ENCODE results near the gene ELP5.

ELP5 gene

GRCh38 chr17:7290166-7290565 is 38.2 kb downstream of the ELP5 start:
- DNase-seq, result no peak

GRCh38 chr17:7290685-7291084 is 38.7 kb downstream of the ELP5 start:
- DNase-seq, result no peak

GRCh38 chr17:7292194-7292593 is 40.2 kb downstream of the ELP5 start:
- DNase-seq, result no peak

GRCh38 chr17:7292729-7293128 is 40.7 kb downstream of the ELP5 start:
- no peak for DNase-seq

- DNase-seq, result no peak
Observed at GRCh38 chr17:7293159-7293558, 41.1 kb downstream of the ELP5 start.

DNA sequence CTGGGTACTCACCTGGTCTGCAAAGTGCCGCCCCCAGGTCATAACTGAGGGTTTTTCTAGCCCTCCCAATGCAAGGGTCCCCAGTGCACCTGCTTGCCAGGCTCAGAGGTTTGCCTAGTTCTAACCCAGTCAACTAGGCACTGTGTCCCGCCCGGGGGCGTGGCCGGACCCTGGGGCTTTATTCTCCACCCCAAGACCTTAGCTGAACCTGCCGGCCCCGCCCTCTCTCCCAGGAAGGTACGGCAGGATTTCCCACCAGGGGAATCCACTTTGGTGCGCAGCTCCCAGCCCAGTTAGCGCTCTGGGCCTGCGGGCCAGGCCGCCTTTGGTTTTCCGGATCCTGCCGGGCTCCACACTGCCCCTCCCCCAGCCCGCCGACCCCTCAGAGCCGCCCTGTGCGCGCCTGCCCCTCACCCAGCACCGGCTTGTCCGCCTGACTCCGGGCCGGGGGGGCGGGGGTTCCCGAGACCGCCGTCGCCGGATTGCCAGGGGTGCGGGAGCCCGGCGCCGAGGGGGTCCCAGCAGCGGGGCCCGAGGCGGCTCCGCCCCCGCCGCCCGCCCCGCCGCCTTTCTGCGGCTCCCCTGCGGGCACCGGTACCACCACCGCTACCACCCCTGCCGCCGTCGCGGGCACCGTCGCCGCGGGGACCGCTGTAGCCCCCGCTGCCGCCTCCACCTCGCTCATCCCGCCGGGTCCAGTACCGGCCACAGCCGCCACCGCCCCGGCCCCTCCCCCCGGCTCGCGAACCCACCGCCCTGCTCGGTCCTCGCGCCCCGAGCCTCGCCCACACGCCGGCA is 42.0 kb downstream of the ELP5 start:
- DNase-seq, result peak; percentile 87

DNA sequence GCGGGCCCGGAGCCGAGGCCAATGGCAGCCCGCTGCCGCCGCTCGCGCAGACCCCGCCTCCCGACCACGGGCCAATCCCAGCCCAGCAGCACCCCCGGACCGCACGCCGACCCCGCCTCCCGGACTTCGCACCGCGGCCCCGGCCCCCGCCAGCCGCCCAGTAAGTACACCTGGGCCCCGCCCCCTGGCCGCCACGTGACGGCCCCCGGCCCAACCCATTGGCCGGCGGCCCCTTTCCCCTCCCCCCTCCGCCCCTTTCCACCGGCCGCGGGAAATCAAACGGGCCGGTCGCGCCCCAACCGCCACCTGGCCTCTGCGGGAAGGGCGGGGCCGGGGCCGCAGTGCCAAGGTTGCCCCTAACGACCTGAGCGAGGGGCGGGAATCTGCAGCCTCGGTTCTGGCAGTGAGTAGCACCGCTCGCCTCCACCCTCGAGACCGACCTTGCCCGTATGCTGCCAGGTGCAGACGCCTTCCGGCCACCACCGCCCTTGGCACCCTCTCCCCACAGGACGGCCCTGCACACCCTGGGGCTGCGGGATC is 42.7 kb downstream of the ELP5 start, which contains the start of gene YBX2:
Gene YBX2 (minus strand): TSS at position 26 of the 540 bp plus-strand sequence. CDS start 139 bp downstream, outside the sequence.
- DNase-seq, result peak; percentile 94

DNA sequence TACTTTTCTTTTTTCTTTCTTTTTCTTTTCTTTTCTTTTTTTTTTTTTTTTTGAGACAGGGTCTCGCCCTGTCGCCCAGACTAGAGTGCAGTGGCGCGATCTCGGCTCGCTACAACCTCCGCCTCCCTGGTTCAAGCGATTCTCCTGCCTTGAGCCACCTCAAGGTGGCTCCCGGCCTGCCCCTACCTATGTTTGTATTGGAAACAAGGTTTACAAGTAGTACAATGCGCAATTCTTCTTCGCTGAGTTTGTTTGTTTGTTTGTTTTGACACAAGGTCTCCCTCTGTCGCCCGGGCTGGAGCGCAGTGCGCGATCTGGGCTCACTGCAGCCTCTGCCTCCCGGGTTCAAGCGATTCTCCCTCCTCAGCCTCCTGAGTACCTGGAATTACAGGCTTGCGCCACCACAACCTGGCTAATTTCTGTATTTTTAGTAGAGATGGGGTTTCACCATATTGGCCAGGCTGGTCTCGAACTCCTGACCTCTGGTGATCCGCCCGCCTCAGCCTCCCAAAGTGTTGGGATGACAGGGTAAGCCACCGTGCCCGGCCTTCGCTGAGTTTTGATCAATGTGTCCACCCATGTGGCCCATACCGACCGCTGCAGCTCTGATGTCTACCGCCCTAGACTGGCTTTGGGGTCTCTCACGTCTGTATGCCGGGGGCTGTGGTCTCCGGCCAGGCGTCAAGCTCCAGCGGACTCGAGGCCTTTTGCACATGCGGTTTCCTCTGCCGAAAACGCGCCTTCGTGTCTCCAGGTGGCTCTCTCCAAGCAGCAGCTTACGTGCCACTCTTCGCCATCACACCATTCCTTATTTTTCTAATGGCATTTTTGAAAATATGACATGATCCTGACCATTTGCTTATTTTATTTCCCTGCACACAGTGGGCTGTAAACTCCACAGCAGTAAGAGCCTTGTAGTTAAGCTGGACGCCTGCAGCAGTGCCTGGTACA is 43.5 kb downstream of the ELP5 start:
- DNase-seq, result no peak

DNA sequence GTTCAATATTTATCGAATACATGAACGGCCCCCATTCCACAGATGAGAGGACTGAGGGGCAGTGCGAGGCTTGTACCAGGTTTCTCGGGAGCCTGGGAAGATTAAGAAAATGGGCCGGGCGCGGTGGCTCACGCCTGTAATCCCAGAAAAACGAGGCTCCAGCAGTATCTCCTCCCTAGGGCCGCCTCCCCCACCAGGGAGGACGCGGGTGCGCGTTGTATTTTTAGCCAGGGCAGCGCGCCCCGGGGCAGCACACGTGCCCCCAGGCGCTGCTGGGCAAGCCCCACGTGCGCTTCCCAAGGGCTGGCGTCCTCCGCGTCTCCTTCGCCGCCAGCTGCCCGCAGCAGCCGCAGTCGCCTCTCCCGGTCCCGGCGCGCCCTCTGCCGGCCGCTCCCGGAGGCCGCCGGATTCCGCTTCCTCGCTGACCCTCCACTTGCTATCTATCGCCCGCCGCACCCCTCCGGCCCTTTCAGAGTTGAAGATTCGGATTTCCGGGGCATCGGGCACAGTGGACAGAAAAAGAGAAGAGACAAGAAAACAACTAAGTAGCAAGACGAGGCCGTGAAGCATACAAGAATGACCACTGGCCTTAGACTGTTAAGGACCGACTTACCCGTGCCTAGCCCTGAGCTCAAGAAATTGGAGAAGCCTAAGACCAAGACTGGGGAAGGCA is 44.3 kb downstream of the ELP5 start:
- DNase-seq, result peak; percentile 94

- no peak for DNase-seq
Observed at GRCh38 chr17:7304179-7304578, 52.2 kb downstream of the ELP5 start.

DNA sequence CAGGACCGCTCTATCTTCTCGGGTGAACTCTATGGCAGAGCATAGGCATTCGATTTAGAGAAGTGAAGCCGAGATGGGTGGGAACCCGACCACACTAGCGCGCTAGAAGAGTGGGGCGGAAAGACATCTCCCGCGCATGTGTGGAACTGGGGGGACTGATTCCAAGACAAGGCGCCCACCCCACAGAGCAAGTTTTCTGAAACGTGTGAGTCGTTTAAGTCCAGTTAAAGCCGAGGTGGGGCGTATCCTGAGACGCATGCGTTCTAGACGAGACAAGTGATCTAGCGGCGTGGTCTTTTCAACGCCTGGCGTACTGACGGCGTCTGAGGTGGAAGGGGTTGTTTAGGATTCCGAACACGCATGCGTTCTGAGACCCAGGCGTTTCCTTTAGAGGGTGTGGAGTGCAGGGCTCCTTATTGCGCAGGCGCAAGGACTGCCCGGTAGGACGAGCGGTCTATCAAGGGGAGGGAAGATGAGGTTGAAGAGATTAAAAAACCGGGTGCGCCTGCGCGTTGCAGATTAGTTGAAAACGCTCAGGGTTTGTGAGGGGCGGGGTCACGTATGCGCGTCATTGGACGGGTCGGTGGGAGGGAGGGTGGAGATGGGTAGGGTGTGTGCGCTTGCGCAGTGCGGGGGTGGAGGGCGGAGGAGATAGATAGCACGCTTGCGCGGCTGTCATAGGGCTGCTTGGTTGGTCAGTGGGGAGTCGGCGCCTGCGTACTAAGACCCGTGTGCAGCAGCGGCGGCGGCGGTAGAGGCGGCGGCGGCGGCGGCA is 55.1 kb downstream of the ELP5 start, which contains the start of gene EIF5A:
Gene EIF5A (plus strand): TSS at position 718 of the 775 bp plus-strand sequence. CDS start 2,008 bp downstream, outside the sequence.
- DNase-seq, result peak; percentile 100

- DNase-seq, result peak; percentile 77
Observed at GRCh38 chr17:7307686-7308624, 55.9 kb downstream of the ELP5 start.

GRCh38 chr17:7308625-7309433 is 56.8 kb downstream of the ELP5 start:
- DNase-seq, result peak; percentile 90

Measured in NCI-H82 (cell line).